Calu3 (cell line): Measurements from ENCODE around the gene PLXNA3. TPM values are rescaled to one million over a fixed set of nuclear protein-coding genes. Genes with fewer than 3 reads are reported as not detected.

Experiments
- BruUV-seq: library from RNA; stranded (reverse); fragments of 400-500 nt; replicated peaks from 2 replicates; lab custom pipeline; 2021; lab: Mats Ljungman, UMichigan
- CTCF ChIA-PET: fragments of 300-600 bp; sonication (Branson Sonifier 250); formaldehyde crosslinking; loops from one replicate; lab custom pipeline; 2022; ENCODE audit warnings: antibody characterized with exemption; lab: Charles Lee
- DNase-seq: peaks from one replicate; pipeline ENCODE4 v3.0.0; 2022
- H3K27ac Mint-ChIP-seq: one replicate; pipeline ENCODE4 v1.8.0; 2022; ENCODE audit warnings: mixed read lengths; ENCODE audit not compliant: unreplicated experiment
- H3K27me3 Mint-ChIP-seq: one replicate; pipeline ENCODE4 v1.8.0; 2022; ENCODE audit warnings: mixed read lengths; ENCODE audit not compliant: unreplicated experiment
- H3K36me3 Mint-ChIP-seq: one replicate; pipeline ENCODE4 v1.8.0; 2022; ENCODE audit warnings: mild to moderate bottlenecking, moderate library complexity, mixed read lengths; ENCODE audit not compliant: insufficient read depth, unreplicated experiment
- H3K4me1 Mint-ChIP-seq: one replicate; pipeline ENCODE4 v1.8.0; 2022; ENCODE audit warnings: mild to moderate bottlenecking, low read depth, mixed read lengths; ENCODE audit not compliant: unreplicated experiment
- H3K4me3 Mint-ChIP-seq: one replicate; pipeline ENCODE4 v1.8.0; 2022; ENCODE audit warnings: mild to moderate bottlenecking, low read depth, moderate library complexity, mixed read lengths; ENCODE audit not compliant: unreplicated experiment
- H3K9me3 Mint-ChIP-seq: one replicate; pipeline ENCODE4 v1.8.0; 2022; ENCODE audit warnings: low read depth, mixed read lengths; ENCODE audit not compliant: unreplicated experiment
- CTCF ChIP-seq: fragments of 200-600 bp; IDR thresholded peaks from one replicate; pipeline ENCODE4 v1.8.0; 2022; ENCODE audit warnings: antibody characterized with exemption; ENCODE audit not compliant: unreplicated experiment
- intact Hi-C: fragments of 100-400 bp; cut with micrococcal nuclease; formaldehyde crosslinking; loops from one replicate; pipeline ENCODE4 v1.10.0; 2022; ENCODE audit not compliant: unreplicated experiment
- total RNA-seq: library from RNA; stranded (reverse); gene quantifications from 2 replicates; pipeline ENCODE4 v1.2.3, GENCODE V29; 2022

Gene PLXNA3
- total RNA-seq, 1 experiment from 2014 or later = 82.6 TPM

- no peak overlapping the region for H3K27ac Mint-ChIP-seq
- no peaks in the 10 kb centered on the region for H3K27me3 Mint-ChIP-seq
- H3K4me1 Mint-ChIP-seq = no peaks in the 10 kb centered on the region
- no peak for TF ChIP-seq CTCF
- CTCF ChIA-PET = no interaction called here
- no peak overlapping the region for H3K4me3 Mint-ChIP-seq
- intact Hi-C loops = no loop called here
- BruUV-seq = no TSS peak
- no peaks in the 10 kb centered on the region for H3K9me3 Mint-ChIP-seq
- DNase-seq = no peak
- H3K36me3 Mint-ChIP-seq = peaks cover 27% of the 10 kb centered on the region
Observed at GRCh38 chrX:154419189-154419588, 38.9 kb upstream of the PLXNA3 start.

GRCh38 chrX:154419688-154420401, 38.2 kb upstream of the PLXNA3 start:
- no peak for DNase-seq
- Mint-ChIP-seq H3K4me3 (no peak overlapping the region), H3K36me3 (peaks cover 30% of the 10 kb centered on the region), H3K27me3 (no peaks in the 10 kb centered on the region), H3K4me1 (no peaks in the 10 kb centered on the region), H3K27ac (no peak overlapping the region), H3K9me3 (no peaks in the 10 kb centered on the region)
- no TSS peak for BruUV-seq
- no peak for TF ChIP-seq CTCF
- intact Hi-C loops = no loop called here
- CTCF ChIA-PET = no interaction called here

GRCh38 chrX:154420402-154420756, 37.7 kb upstream of the PLXNA3 start:
- no peak for DNase-seq
- Mint-ChIP-seq H3K9me3 (no peaks in the 10 kb centered on the region), H3K4me1 (no peaks in the 10 kb centered on the region), H3K27me3 (no peaks in the 10 kb centered on the region), H3K4me3 (no peak overlapping the region), H3K36me3 (peaks cover 30% of the 10 kb centered on the region), H3K27ac (no peak overlapping the region)
- BruUV-seq = no TSS peak
- intact Hi-C loops = no loop called here
- CTCF ChIA-PET = no interaction called here
- no peak for TF ChIP-seq CTCF

DNA sequence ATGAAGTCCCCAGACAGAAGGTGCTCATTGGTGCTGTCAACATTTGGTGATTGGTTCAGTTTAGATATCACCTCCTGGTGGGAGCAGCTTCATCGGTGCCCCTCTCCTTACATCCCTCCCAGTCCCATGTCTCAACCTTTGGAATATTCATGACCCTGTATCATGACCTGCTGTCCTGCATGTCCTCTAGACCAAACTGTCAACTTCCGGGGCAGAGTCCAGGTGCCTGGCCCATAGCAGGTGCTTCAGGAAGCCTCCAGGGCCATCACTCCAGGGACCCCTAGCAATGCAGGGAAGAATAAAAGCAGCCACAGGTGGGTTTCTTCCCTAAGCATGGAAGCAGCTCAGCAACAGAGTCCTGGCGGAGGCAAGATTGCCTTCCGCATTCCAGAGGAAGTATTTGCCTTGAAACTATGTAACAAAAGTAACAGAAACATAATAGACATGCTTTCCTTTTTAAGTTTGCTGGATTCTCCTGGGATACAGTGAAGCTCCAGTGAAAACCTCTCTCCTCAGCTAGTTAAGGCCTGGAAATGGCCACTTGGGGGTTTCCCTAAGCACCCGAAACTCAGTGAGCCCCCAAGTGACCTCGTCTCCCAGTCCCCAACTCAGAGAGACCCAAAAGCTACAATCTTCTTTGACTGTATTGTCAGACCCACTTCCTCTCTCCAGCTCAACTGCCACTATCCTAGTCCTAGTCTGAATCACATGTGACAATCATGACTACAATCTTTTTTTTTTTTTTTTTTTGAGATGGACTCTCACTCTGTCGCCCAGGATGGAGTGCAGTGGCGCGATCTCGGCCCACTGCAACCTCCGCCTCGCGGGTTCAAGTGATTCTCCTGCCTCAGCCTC, 30.9 kb upstream of the PLXNA3 start:
- no peak for DNase-seq
- Mint-ChIP-seq H3K9me3 (no peaks in the 10 kb centered on the region), H3K27ac (no peak overlapping the region), H3K4me1 (peaks cover 24% of the 10 kb centered on the region), H3K27me3 (no peaks in the 10 kb centered on the region), H3K36me3 (peaks cover 44% of the 10 kb centered on the region), H3K4me3 (peak overlapping the region; percentile 79)
- intact Hi-C loops = no loop called here
- CTCF ChIA-PET = interaction anchor here (0.7 kb wide), 1 partner anchor 23 kb away, joined by 3 read pairs; no protein-coding TSS in a partner anchor
- TF ChIP-seq CTCF = no peak
- no TSS peak for BruUV-seq
